ENCODE measurements around the gene TCF25. TPM values are rescaled to one million over a fixed set of nuclear protein-coding genes. Genes with fewer than 3 reads are reported as not detected.
A peak's percentile ranks its signal among the peaks of the same experiment; 100 is the strongest.
"Not testable (repeated sequence)": the region's sequence is repeated elsewhere in the genome, so short reads cannot be mapped to it uniquely, and the experiment has no call there.

Gene TCF25
- polyA plus RNA-seq (2011; rRNA removed) (131 and 219 TPM in 2 replicates), polyA minus RNA-seq (2011; rRNA and poly(A)+ RNA removed) (105 and 124 TPM in 2 replicates)

GRCh38 chr16:89873109-89873971 lies at the start of gene TCF25:
Gene TCF25, plus strand, starts transcription at chr16:89873592. Its CDS starts 76 bp downstream, at chr16:89873668.
- Histone ChIP-seq H3K27me3 (ENCODE audit: control insufficient read depth, insufficient read depth, low read length) (no peaks in the 10 kb centered on the region), H3K36me3 (ENCODE audit: control insufficient read depth, insufficient read depth, low read length) (peaks cover 2% of the 10 kb centered on the region; the same call in 1 of the 2 replicates), H3K4me3 (ENCODE audit: low read depth, low read length) (peak within 1 kb of the TSS; percentile 100)
- no peak for DNase-seq (ENCODE audit: low read depth)
- ChIA-PET POLR2A (interaction anchor here (0.6 kb wide), 4 partner anchors 35 to 152 kb away, joined by 4 to 13 read pairs (median 4); partner anchors contain the start of gene VPS9D1), CTCF (interaction anchor here (0.5 to 2.9 kb wide), 7 partner anchors 13 to 636 kb away, joined by 3 to 17 read pairs (median 5); partner anchors contain the start of gene MC1R)
- no peak for TF ChIP-seq CTCF (IDR thresholded peaks at IDR 0.05; ENCODE audit: insufficient read depth, low read depth, low read length)

GRCh38 chr16:89823824-89824148 lies 49.6 kb upstream of the TCF25 start:
- DNase-seq (ENCODE audit: low read depth); H3K27me3 ChIP-seq (ENCODE audit: control insufficient read depth, insufficient read depth, low read length); POLR2A ChIA-PET; H3K4me3 ChIP-seq (ENCODE audit: low read depth, low read length); H3K36me3 ChIP-seq (ENCODE audit: control insufficient read depth, insufficient read depth, low read length): not testable (repeated sequence)
- CTCF ChIA-PET: interaction anchor here (2.3 kb wide), 1 partner anchor 37 kb away, joined by 7 read pairs; no protein-coding TSS in a partner anchor

- TF ChIP-seq CTCF (IDR thresholded peaks at IDR 0.05; ENCODE audit: insufficient read depth, low read depth, low read length): no peak
- Histone ChIP-seq H3K36me3 (ENCODE audit: control insufficient read depth, insufficient read depth, low read length) (no peaks in the 10 kb centered on the region), H3K4me3 (ENCODE audit: low read depth, low read length) (no peak overlapping the region), H3K27me3 (ENCODE audit: control insufficient read depth, insufficient read depth, low read length) (no peaks in the 10 kb centered on the region)
- CTCF ChIA-PET: interaction anchor here (0.9 kb wide), 1 partner anchor 126 kb away, joined by 3 read pairs; no protein-coding TSS in a partner anchor
- no peak for DNase-seq (ENCODE audit: low read depth)
- POLR2A ChIA-PET: no interaction called here
Measured at GRCh38 chr16:89826531-89827382, 46.6 kb upstream of the TCF25 start.

GRCh38 chr16:89827383-89828198 lies 45.8 kb upstream of the TCF25 start:
- H3K27me3 ChIP-seq (ENCODE audit: control insufficient read depth, insufficient read depth, low read length): no peaks in the 10 kb centered on the region
- peak overlapping the region; percentile 64 for H3K4me3 ChIP-seq (ENCODE audit: low read depth, low read length)
- no peak for TF ChIP-seq CTCF (IDR thresholded peaks at IDR 0.05; ENCODE audit: insufficient read depth, low read depth, low read length)
- no peaks in the 10 kb centered on the region for H3K36me3 ChIP-seq (ENCODE audit: control insufficient read depth, insufficient read depth, low read length)
- CTCF ChIA-PET: interaction anchor here (0.7 to 0.9 kb wide), 2 partner anchors 127 to 252 kb away, joined by 3 read pairs; partner anchors contain the start of gene CPNE7
- no peak for DNase-seq (ENCODE audit: low read depth)
- POLR2A ChIA-PET: no interaction called here

GRCh38 chr16:89828199-89828869 lies 45.1 kb upstream of the TCF25 start, which contains the start of gene SPIRE2:
Gene SPIRE2, plus strand, starts transcription at chr16:89828475. Its CDS starts 76 bp downstream, at chr16:89828551.
- ChIA-PET CTCF (interaction anchor here (0.7 to 2.0 kb wide), 2 partner anchors 32 to 253 kb away, joined by 3 to 6 read pairs; partner anchors contain the start of gene CPNE7), POLR2A (no interaction called here)
- no peaks in the 10 kb centered on the region for H3K36me3 ChIP-seq (ENCODE audit: control insufficient read depth, insufficient read depth, low read length)
- H3K27me3 ChIP-seq (ENCODE audit: control insufficient read depth, insufficient read depth, low read length): no peaks in the 10 kb centered on the region
- no peak for TF ChIP-seq CTCF (IDR thresholded peaks at IDR 0.05; ENCODE audit: insufficient read depth, low read depth, low read length)
- peak within 1 kb of the TSS; percentile 64 for H3K4me3 ChIP-seq (ENCODE audit: low read depth, low read length)
- no peak for DNase-seq (ENCODE audit: low read depth)
